A549 (cell line): Measurements from ENCODE around the gene PTPRN2. TPM values are rescaled to one million over a fixed set of nuclear protein-coding genes. Genes with fewer than 3 reads are reported as not detected.
A peak's percentile ranks its signal among the peaks of the same experiment; 100 is the strongest.

Experiments used
- ATAC-seq, 2 experiments: fragments of 200-7000 bp in 1 of 2; fragments of >200 bp in 1 of 2; cut with Nextera tagmentation in 1 of 2; cut with Tn5 transposase in 1 of 2; 3 replicates each; pipeline versions ENCODE4 v1.8.0 to v1.9.1; 2018 to 2020; ENCODE audit warnings: mild to moderate bottlenecking in 1 of 2, moderate library complexity in 1 of 2
- CTCF ChIA-PET: fragments of 300-600 bp; sonication (Branson Sonifier 250); formaldehyde crosslinking; extraction: SDS; loops from one replicate; lab custom pipeline; 2021; ENCODE audit warnings: antibody characterized with exemption, inconsistent platforms; lab: Yijun Ruan, JAX
- POLR2A ChIA-PET: fragments of 350-600 bp; formaldehyde crosslinking; extraction: SDS; loops from one replicate; lab custom pipeline; 2021; ENCODE audit warnings: antibody characterized with exemption, inconsistent platforms; lab: Yijun Ruan, JAX
- DNase-seq, 2 experiments: peaks; one replicate each; pipeline versions ENCODE4 v3.0.0 to v3.0.0-alpha.2; 2011 to 2016; ENCODE audit warnings: low read depth in 1 of 2, low spot score in 1 of 2
- FAIRE-seq: peaks from 2 replicates; lab custom pipeline; 2011; peaks lifted over from hg19 to GRCh38; lab: Jason Lieb, UNC
- H3K27ac ChIP-seq, 2 experiments: fragments of >200 bp; sonication (Bioruptor Twin); formaldehyde crosslinking; 3 replicates each; pipeline ENCODE4 v1.5.1; 2016 to 2017
- H3K4me1 ChIP-seq: fragments of >200 bp; sonication (Bioruptor Twin); formaldehyde crosslinking; 3 replicates; pipeline ENCODE4 v1.6.1; 2016
- H3K4me2 ChIP-seq: fragments of >200 bp; sonication (Bioruptor Twin); formaldehyde crosslinking; 3 replicates; pipeline ENCODE4 v1.6.1; 2016
- H3K4me3 ChIP-seq: fragments of >200 bp; sonication (Bioruptor Twin); formaldehyde crosslinking; 3 replicates; pipeline ENCODE4 v1.5.1; 2016
- H3K9me3 ChIP-seq: fragments of >200 bp; sonication (Bioruptor Twin); formaldehyde crosslinking; 3 replicates; pipeline ENCODE4 v1.6.1; 2016
- BHLHE40 ChIP-seq: IDR thresholded peaks from 2 replicates; pipeline ENCODE4 v1.6.1; 2012; ENCODE audit warnings: low read depth, low read length, inconsistent platforms
- CBX8 ChIP-seq: fragments of 200-600 bp; sonication (generic); IDR thresholded peaks from 2 replicates; pipeline ENCODE4 v1.6.1; 2016
- CEBPB ChIP-seq, 2 experiments: fragments of >200 bp in 1 of 2; sonication (Bioruptor Twin) in 1 of 2; formaldehyde crosslinking in 1 of 2; IDR thresholded peaks; 2 replicates each; pipeline ENCODE4 v1.6.1; 2012 to 2016
- CHD2 ChIP-seq: fragments of 150-350 bp; IDR thresholded peaks from 2 replicates; pipeline ENCODE4 v1.6.1; 2014; ENCODE audit warnings: low read length; ENCODE audit not compliant: partially characterized antibody
- EHF ChIP-seq: fragments of 250-450 bp; sonication (Bioruptor Pico); IDR thresholded peaks from 2 replicates; pipeline ENCODE4 v1.5.0; 2020; ENCODE audit warnings: mild to moderate bottlenecking
- GATA3 ChIP-seq: IDR thresholded peaks from 2 replicates; pipeline ENCODE4 v1.6.1; 2012; ENCODE audit warnings: borderline replicate concordance
- HDAC2 ChIP-seq: fragments of 200-600 bp; sonication (generic); IDR thresholded peaks from 2 replicates; pipeline ENCODE4 v1.6.1; 2016
- HOXA7 ChIP-seq: fragments of 250-450 bp; sonication (Bioruptor Pico); IDR thresholded peaks from 2 replicates; pipeline ENCODE4 v1.5.0; 2020; ENCODE audit warnings: mild to moderate bottlenecking, moderate library complexity
- MAFK ChIP-seq: fragments of 450-650 bp; IDR thresholded peaks from 2 replicates; pipeline ENCODE4 v1.6.1; 2014; ENCODE audit not compliant: partially characterized antibody
- MAZ ChIP-seq: fragments of 150-350 bp; IDR thresholded peaks from 2 replicates; pipeline ENCODE4 v1.6.1; 2014; ENCODE audit warnings: antibody characterized with exemption, low read depth, low read length, borderline replicate concordance
- NFE2L2 ChIP-seq: fragments of 150-350 bp; conservative IDR thresholded peaks from 2 replicates; pipeline ENCODE4 v1.6.1; 2014; ENCODE audit warnings: low read length
- NPAS2 ChIP-seq: fragments of 250-450 bp; sonication (Bioruptor Pico); IDR thresholded peaks from 2 replicates; pipeline ENCODE4 v1.8.0; 2022; ENCODE audit warnings: mild to moderate bottlenecking, moderate library complexity, borderline replicate concordance
- PHF8 ChIP-seq: fragments of 200-600 bp; sonication (generic); IDR thresholded peaks from 2 replicates; pipeline ENCODE4 v1.6.1; 2016; ENCODE audit warnings: low read depth, mild to moderate bottlenecking, antibody characterized with exemption, moderate library complexity, borderline replicate concordance
- WGBS: methylation state at CpG from one replicate; pipeline ENCODE4 v1.1.6; 2017; ENCODE audit errors: missing lambda C conversion rate; 5-methylcytosine and 5-hydroxymethylcytosine counted together
- polyA plus RNA-seq, 4 experiments: library from polyadenylated mRNA; depleted of rRNA in 3 of 4; stranded (reverse); fragments of >200 nt; fragmentation: RNase III in 1 of 4; extraction: RNeasy Plus Mini Kit Qiagen cat#74134 plus additional on column Dnase treatment in 1 of 4; gene quantifications; 2 replicates in 3 of 4; 3 replicates in 1 of 4; pipeline ENCODE4 v1.2.3, GENCODE V29; 2011 to 2017
- TF ChIP-seq, protein P1 (sequence below): fragments of >200 bp; sonication (Bioruptor Twin); formaldehyde crosslinking; IDR thresholded peaks from 2 replicates; pipeline ENCODE4 v1.6.1; 2016
- TF ChIP-seq, protein P2 (sequence below): fragments of 150-350 bp; IDR thresholded peaks from 2 replicates; pipeline ENCODE4 v1.6.1; 2014; ENCODE audit warnings: low read depth, mild to moderate bottlenecking, low read length
- TF ChIP-seq, protein P3 (sequence below): fragments of 450-650 bp; IDR thresholded peaks from 2 replicates; pipeline ENCODE4 v1.6.1; 2014; ENCODE audit warnings: antibody characterized with exemption
- TF ChIP-seq, protein P4 (sequence below): fragments of >200 bp; sonication (Bioruptor Twin); formaldehyde crosslinking; IDR thresholded peaks from 3 replicates; pipeline ENCODE4 v1.6.1; 2016
- TF ChIP-seq, protein P5 (sequence below): IDR thresholded peaks from 2 replicates; pipeline ENCODE4 v1.6.1; 2012
- TF ChIP-seq, protein P6 (sequence below): IDR thresholded peaks from 2 replicates; pipeline ENCODE4 v1.6.1; 2012

Gene PTPRN2
- polyA plus RNA-seq, 2 of the 4 experiments (the other 2 are of a cell fraction) = 0.41 to 1.2 TPM

- DNase-seq = no peak
- no peak for ATAC-seq
- Histone ChIP-seq H3K4me1 (no peaks in the 10 kb centered on the region), H3K9me3 (no peaks in the 10 kb centered on the region), H3K4me3 (no peak overlapping the region), H3K27ac (no peak overlapping the region), H3K4me2 (no peak overlapping the region)
- ChIA-PET POLR2A (no interaction called here), CTCF (interaction anchor here (1.0 kb wide), 1 partner anchor 19 kb away, joined by 3 read pairs; no protein-coding TSS in a partner anchor)
- TF ChIP-seq PHF8 (no peak), GATA3 (no peak), NPAS2 (no peak), EHF (no peak)
- TF ChIP-seq, protein P1, sequence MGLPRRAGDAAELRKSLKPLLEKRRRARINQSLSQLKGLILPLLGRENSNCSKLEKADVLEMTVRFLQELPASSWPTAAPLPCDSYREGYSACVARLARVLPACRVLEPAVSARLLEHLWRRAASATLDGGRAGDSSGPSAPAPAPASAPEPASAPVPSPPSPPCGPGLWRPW = no peak
- TF ChIP-seq, protein P2, sequence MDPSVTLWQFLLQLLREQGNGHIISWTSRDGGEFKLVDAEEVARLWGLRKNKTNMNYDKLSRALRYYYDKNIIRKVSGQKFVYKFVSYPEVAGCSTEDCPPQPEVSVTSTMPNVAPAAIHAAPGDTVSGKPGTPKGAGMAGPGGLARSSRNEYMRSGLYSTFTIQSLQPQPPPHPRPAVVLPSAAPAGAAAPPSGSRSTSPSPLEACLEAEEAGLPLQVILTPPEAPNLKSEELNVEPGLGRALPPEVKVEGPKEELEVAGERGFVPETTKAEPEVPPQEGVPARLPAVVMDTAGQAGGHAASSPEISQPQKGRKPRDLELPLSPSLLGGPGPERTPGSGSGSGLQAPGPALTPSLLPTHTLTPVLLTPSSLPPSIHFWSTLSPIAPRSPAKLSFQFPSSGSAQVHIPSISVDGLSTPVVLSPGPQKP = no peak
- 82% methylated on average over 16 of the region's 16 CpGs for WGBS
- no peak for FAIRE-seq
These were observed 1073.9 kb downstream of the PTPRN2 start for GRCh38 chr7:157513682-157514081.

- H3K4me2 ChIP-seq = no peak overlapping the region
- POLR2A ChIA-PET = no interaction called here
- H3K27ac ChIP-seq = no peak overlapping the region
- no peaks in the 10 kb centered on the region for H3K4me1 ChIP-seq
- H3K9me3 ChIP-seq = no peaks in the 10 kb centered on the region
- no peak overlapping the region for H3K4me3 ChIP-seq
- FAIRE-seq = no peak
- TF ChIP-seq, protein P3, sequence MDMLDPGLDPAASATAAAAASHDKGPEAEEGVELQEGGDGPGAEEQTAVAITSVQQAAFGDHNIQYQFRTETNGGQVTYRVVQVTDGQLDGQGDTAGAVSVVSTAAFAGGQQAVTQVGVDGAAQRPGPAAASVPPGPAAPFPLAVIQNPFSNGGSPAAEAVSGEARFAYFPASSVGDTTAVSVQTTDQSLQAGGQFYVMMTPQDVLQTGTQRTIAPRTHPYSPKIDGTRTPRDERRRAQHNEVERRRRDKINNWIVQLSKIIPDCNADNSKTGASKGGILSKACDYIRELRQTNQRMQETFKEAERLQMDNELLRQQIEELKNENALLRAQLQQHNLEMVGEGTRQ = no peak
- TF ChIP-seq HDAC2 (no peak), MAZ (no peak), NPAS2 (no peak), MAFK (no peak), BHLHE40 (no peak), HOXA7 (CRISPR knock-in tag) (no peak), CEBPB (IDR thresholded peaks at IDR 0.05) (no peak), EHF (no peak), CBX8 (no peak)
- TF ChIP-seq, protein P2 = no peak
- TF ChIP-seq, protein P4, sequence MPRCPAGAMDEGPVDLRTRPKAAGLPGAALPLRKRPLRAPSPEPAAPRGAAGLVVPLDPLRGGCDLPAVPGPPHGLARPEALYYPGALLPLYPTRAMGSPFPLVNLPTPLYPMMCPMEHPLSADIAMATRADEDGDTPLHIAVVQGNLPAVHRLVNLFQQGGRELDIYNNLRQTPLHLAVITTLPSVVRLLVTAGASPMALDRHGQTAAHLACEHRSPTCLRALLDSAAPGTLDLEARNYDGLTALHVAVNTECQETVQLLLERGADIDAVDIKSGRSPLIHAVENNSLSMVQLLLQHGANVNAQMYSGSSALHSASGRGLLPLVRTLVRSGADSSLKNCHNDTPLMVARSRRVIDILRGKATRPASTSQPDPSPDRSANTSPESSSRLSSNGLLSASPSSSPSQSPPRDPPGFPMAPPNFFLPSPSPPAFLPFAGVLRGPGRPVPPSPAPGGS = no peak
- TF ChIP-seq, protein P5, sequence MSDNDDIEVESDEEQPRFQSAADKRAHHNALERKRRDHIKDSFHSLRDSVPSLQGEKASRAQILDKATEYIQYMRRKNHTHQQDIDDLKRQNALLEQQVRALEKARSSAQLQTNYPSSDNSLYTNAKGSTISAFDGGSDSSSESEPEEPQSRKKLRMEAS = no peak
- DNase-seq = peak; percentile 21 to 30
- ATAC-seq = no peak; a peak in 1 of 6 replicates
- WGBS = 57% methylated on average over 18 of the region's 18 CpGs
- CTCF ChIA-PET = no interaction called here
These were observed 1074.4 kb downstream of the PTPRN2 start for GRCh38 chr7:157513162-157513621.

DNA sequence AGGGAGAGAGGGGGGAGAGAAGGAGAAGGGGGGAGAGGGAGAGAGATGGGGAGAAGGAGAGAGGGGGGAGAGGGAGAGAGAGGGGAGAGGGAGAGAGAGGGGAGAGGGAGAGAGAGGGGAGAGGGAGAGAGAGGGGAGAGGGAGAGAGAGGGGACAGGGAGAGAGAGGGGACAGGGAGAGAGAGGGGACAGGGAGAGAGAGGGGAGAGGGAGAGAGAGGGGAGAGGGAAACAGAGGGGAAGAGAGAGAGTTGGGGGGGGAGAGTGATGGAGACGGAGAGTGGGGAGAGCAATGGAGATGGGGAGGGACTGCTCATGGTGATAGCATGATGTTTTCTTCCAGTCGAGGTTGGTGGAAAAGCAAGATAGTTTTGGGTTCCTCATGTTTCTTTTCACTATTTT, 1078.4 kb downstream of the PTPRN2 start:
- no peak overlapping the region for H3K4me2 ChIP-seq
- DNase-seq = no peak
- no peaks in the 10 kb centered on the region for H3K4me1 ChIP-seq
- no peak for FAIRE-seq
- no peak for ATAC-seq
- TF ChIP-seq, protein P6, sequence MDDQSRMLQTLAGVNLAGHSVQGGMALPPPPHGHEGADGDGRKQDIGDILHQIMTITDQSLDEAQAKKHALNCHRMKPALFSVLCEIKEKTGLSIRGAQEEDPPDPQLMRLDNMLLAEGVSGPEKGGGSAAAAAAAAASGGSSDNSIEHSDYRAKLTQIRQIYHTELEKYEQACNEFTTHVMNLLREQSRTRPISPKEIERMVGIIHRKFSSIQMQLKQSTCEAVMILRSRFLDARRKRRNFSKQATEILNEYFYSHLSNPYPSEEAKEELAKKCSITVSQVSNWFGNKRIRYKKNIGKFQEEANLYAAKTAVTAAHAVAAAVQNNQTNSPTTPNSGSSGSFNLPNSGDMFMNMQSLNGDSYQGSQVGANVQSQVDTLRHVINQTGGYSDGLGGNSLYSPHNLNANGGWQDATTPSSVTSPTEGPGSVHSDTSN = no peak
- TF ChIP-seq NFE2L2 (no peak), MAZ (no peak), CHD2 (no peak)
- H3K9me3 ChIP-seq = peaks cover 16% of the 10 kb centered on the region
- ChIA-PET POLR2A (no interaction called here), CTCF (no interaction called here)
- WGBS = 20% methylated on average over 2 of the region's 2 CpGs
- H3K4me3 ChIP-seq = no peak overlapping the region
- no peak overlapping the region for H3K27ac ChIP-seq
